Osteoblast (primary cell): ENCODE data around the gene PPP3CA. TPM values are rescaled to one million over a fixed set of nuclear protein-coding genes. Genes with fewer than 3 reads are reported as not detected.

Source experiments
- DNase-seq: peaks from one replicate; pipeline ENCODE4 v3.0.0; 2011; ENCODE audit warnings: low spot score, mixed read lengths; ENCODE audit not compliant: insufficient read length; ENCODE audit errors: missing footprints
- H2AFZ ChIP-seq: 2 replicates; pipeline ENCODE4 v1.6.0; 2011; ENCODE audit warnings: mild to moderate bottlenecking, low read length
- H3K27ac ChIP-seq: 2 replicates; pipeline ENCODE4 v1.5.1; 2011; ENCODE audit warnings: mild to moderate bottlenecking, low read depth, low read length, moderate library complexity
- H3K27me3 ChIP-seq: 2 replicates; pipeline ENCODE4 v1.6.0; 2012; ENCODE audit warnings: mild to moderate bottlenecking, control low read depth, inconsistent platforms, low read length, moderate library complexity; ENCODE audit not compliant: insufficient read depth
- H3K36me3 ChIP-seq: 2 replicates; pipeline ENCODE4 v1.5.1; 2011; ENCODE audit warnings: mild to moderate bottlenecking, low read length, control low read depth, moderate library complexity; ENCODE audit not compliant: insufficient read depth
- H3K4me1 ChIP-seq: 2 replicates; pipeline ENCODE4 v1.5.1; 2011; ENCODE audit warnings: mild to moderate bottlenecking, low read length, control low read depth, moderate library complexity; ENCODE audit not compliant: insufficient read depth
- H3K4me2 ChIP-seq: 2 replicates; pipeline ENCODE4 v1.6.0; 2011; ENCODE audit warnings: mild to moderate bottlenecking, low read length; ENCODE audit not compliant: insufficient read depth
- H3K4me3 ChIP-seq: fragments of 200-600 bp; sonication (generic); 3 replicates; pipeline ENCODE4 v1.5.1; 2012; ENCODE audit warnings: mild to moderate bottlenecking, low read length, inconsistent platforms; ENCODE audit not compliant: insufficient read depth
- H3K79me2 ChIP-seq: 2 replicates; pipeline ENCODE4 v1.6.0; 2012; ENCODE audit warnings: mild to moderate bottlenecking, low read length, control low read depth, inconsistent platforms; ENCODE audit not compliant: insufficient read depth
- H3K9me3 ChIP-seq: 2 replicates; pipeline ENCODE4 v1.5.1; 2011; ENCODE audit warnings: low read depth, low read length, control low read depth
- H4K20me1 ChIP-seq: 2 replicates; pipeline ENCODE4 v1.6.0; 2012; ENCODE audit warnings: mild to moderate bottlenecking, low read length, control low read depth; ENCODE audit not compliant: insufficient read depth
- CTCF ChIP-seq: IDR thresholded peaks from 2 replicates; pipeline ENCODE4 v1.5.1; 2011; ENCODE audit warnings: mild to moderate bottlenecking, low read depth, low read length, moderate library complexity; ENCODE audit errors: extremely low read depth
- total RNA-seq: library from RNA; depleted of rRNA; stranded (reverse); fragments of >200 nt; gene quantifications from 2 replicates; pipeline ENCODE4 v1.2.3, GENCODE V29; 2012

Gene PPP3CA
- total RNA-seq, 1 donor = 80.0 TPM

GRCh38 chr4:101115887-101116286, 231.4 kb downstream of the PPP3CA start:
- no peaks in the 10 kb centered on the region for H3K27me3 ChIP-seq
- peaks cover 6% of the 10 kb centered on the region for H3K79me2 ChIP-seq
- H3K9me3 ChIP-seq = no peaks in the 10 kb centered on the region
- H3K4me3 ChIP-seq = no peak overlapping the region
- no peak for TF ChIP-seq CTCF
- H3K4me2 ChIP-seq = no peak overlapping the region
- no peak overlapping the region for H2AFZ ChIP-seq
- no peak overlapping the region for H3K27ac ChIP-seq
- H3K36me3 ChIP-seq = no peaks in the 10 kb centered on the region
- H4K20me1 ChIP-seq = peaks cover 5% of the 10 kb centered on the region
- no peak for DNase-seq
- H3K4me1 ChIP-seq = no peaks in the 10 kb centered on the region

GRCh38 chr4:101114936-101115372, 232.4 kb downstream of the PPP3CA start:
- H3K79me2 ChIP-seq = peaks cover 6% of the 10 kb centered on the region
- no peak overlapping the region for H3K27ac ChIP-seq
- no peak for DNase-seq
- H4K20me1 ChIP-seq = peaks cover 5% of the 10 kb centered on the region
- no peak overlapping the region for H2AFZ ChIP-seq
- no peak for TF ChIP-seq CTCF
- H3K4me1 ChIP-seq = no peaks in the 10 kb centered on the region
- no peak overlapping the region for H3K4me2 ChIP-seq
- H3K9me3 ChIP-seq = no peaks in the 10 kb centered on the region
- no peaks in the 10 kb centered on the region for H3K27me3 ChIP-seq
- no peaks in the 10 kb centered on the region for H3K36me3 ChIP-seq
- H3K4me3 ChIP-seq = no peak overlapping the region

DNA sequence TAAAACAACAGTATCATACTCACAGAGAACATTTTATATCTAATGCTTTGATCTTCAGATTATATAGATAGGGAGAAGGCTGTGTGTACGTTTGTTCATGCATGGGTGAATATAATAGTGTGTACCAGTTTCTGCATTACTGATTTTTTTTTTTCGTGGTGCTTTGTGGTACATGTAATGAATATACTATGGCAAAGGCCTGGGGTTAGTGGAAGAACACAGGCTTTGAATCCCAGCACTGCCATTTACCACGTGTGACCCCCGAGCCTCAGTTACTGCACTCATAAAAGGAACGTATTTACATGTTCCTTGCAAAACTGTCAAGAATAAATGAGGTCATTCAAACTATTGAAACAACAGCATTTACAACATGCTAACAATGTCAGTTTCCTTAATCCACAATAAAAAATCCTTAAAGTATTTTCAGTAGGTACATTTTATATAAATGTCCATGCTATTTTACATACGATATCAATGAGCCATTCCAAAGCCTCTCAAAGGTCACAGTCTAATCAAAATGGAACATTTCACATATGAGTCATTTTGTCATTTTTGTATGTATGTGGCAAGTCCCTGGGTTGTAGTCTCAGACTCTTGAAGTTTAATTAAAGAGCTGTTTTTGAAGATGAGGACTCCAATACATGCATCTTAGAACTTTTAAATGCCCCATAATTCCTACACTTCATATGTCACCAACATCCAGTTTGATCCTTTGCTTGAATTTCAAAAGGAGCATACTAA, 242.8 kb downstream of the PPP3CA start:
- DNase-seq = no peak

More for the DNA sequence above, 242.8 kb downstream of the PPP3CA start:
- peaks cover 15% of the 10 kb centered on the region for H3K4me1 ChIP-seq
- no peak overlapping the region for H3K27ac ChIP-seq
- no peak overlapping the region for H3K4me3 ChIP-seq
- H3K79me2 ChIP-seq = no peaks in the 10 kb centered on the region
- no peaks in the 10 kb centered on the region for H3K9me3 ChIP-seq
- no peaks in the 10 kb centered on the region for H3K36me3 ChIP-seq
- H2AFZ ChIP-seq = no peak overlapping the region
- no peaks in the 10 kb centered on the region for H4K20me1 ChIP-seq
- no peak overlapping the region for H3K4me2 ChIP-seq
- no peak for TF ChIP-seq CTCF
- no peaks in the 10 kb centered on the region for H3K27me3 ChIP-seq
